Measurements from ENCODE around the gene SFMBT2.
"Not testable (repeated sequence)": the region's sequence is repeated elsewhere in the genome, so short reads cannot be mapped to it uniquely, and the experiment has no call there.

The SFMBT2 gene

DNA sequence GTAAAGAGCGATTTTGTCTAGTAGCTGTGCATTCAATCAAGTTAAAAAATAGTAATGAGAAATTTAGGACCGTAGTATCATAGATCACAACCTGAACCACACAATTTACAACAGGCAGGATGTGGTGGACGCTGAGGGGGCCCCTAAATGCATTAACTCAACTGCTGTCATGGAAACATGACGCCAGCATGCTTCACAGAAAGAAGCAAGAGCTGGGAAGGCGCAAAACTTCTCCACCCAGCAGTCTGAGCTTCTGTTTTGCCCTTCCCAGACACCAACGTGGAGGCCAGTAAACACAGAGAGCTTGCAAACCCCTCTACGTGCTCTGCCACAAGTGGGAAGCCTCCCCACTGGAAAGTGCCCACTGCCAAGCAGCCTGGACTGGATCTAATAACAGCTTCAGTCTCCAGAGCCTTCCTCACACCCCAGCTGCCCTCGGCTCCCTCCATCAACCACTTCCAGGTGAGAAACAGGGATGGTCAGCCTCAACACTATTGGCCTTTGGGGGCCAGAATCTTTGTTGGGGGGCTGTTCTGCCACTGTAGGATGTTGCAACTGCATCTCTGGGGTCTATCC is 151.8 kb downstream of the SFMBT2 start:
- no peak for DNase-seq

DNA sequence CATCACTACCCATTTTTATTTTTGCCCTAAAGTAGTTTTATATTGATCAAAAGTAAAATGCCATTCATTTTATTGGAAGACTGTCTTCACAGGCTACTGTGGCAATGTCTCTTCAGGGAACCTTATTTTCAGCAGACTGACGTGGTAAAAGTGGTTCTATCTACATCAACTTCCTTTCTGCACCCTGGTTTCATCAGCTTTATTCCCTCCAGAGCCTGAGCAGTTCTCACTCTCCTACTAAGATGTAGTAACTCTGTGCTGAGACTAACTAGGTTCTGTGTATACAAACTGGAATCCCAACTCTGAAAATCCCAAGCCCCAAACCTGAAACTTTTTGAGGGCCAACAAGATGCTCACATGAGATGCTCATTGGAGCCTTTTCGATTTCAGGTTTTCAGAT is 155.3 kb downstream of the SFMBT2 start:
- no peak for DNase-seq

DNA sequence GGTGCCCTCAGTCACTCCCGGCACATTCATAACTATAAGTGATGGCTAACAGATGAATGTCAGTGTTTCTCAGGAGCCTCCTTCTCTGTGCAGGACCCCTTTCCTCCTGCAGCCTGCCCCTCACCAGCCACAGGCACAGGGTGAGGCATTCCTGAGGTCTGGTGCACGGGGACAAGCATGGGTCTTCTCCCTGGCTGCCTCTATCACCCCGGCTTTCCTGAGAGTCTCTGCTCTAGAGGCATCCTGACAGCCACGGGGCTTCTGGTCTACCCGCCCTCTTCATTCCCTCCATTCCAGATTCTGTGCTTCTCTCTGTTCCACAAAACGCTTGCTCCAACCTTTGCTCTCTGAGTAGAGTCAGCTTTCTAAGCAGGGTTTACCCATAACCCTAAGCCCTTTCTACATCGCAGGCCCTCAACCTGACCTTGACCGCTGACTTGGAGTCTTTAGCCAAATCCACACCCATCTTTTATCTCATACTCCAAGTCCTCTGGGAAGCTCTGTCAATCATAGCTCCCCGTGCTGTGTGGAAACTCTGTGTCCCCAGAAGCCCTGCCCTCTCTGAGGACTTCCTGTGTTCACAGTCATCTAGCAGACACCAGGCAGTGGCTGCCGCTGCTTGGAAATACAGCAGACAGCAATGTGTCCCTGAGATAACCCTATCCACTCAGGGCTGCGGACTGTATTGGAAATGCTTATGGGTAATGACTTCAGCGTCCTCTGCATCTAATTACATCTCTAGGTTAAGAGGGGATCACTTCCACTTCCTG is 159.0 kb downstream of the SFMBT2 start:
- DNase-seq: no peak

DNA sequence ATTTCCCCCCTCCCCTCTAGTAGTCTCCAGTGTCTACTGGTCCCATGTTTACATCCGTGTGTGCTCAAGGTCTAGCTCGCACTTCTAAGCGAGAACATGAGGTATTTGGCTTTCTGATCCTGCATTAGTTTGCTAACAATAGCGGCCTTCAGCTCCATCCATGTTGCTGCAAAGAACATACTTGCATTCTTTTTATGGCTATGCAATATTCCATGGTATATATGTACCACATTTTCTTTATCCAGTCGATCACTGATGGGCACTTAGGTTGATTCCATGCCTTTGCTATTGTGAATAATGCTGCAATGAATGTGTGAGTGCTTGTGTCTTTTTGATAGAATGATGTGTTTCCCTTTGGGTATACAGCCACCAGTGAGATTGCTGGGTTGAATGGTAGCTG is 160.6 kb downstream of the SFMBT2 start:
- DNase-seq: no peak

DNA sequence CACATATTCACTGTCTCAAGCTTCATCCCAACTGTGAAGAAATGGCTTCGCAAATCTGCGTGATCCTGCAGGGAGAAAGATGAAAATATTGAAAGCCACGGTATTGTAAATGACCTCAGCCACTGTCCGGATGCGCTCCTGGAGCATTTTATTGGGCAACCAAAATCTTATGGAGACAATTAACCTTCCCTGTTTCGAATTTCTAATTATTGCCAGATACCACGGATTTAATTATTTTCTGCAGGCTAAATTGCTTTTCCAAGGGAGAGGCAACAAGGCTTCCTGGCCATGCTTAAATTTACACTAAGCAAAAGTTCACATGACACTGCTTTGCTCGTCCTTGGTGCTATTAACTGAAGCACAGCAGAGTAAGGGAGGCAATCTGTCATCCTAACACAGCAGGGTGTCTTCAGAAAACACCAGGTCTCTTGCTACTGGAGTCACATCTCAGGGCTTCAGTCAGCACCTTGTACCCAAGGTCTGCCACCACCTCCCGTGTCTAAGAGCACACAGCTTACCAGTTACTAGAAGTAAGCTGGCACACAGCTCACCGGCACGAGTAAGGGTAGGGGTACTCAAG is 162.2 kb downstream of the SFMBT2 start:
- no peak for DNase-seq

DNA sequence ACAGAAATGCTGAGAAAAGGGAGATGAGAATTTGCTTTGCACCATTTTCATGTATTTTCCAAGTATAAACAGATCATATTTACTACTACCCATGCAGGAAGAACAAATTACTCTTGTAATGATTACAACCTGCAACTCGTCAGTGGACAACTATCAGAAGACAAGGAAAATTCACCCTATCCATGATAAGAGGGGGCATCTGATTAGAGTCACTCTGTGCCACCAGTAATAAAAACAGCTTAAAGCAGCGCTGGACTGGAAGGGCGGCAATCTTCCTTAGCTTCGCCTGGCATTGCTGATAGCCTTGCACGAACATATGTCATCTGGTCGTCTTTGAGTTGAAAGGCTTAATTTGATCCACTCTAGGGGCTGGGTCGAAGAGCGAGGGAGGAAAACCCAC is 162.7 kb downstream of the SFMBT2 start:
- no peak for DNase-seq

DNA sequence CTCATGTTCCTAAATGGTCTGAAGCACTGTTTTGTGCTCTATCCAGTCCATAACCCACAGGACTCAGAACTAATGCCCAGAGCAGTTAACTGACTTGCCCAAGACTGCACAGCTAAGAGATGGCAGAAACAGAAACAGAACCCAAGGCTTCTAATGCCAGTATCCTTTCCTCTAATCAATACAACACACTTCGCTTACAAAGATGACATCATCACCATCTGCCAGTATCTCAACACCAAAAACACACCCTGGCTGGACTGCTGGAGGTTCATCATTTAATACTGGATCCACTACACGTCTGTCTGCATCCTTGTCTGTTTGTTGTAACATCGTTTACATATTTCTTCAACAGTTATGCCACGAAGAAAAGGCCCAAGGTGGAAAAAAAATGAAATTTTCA is 165.3 kb downstream of the SFMBT2 start:
- no peak for DNase-seq

DNA sequence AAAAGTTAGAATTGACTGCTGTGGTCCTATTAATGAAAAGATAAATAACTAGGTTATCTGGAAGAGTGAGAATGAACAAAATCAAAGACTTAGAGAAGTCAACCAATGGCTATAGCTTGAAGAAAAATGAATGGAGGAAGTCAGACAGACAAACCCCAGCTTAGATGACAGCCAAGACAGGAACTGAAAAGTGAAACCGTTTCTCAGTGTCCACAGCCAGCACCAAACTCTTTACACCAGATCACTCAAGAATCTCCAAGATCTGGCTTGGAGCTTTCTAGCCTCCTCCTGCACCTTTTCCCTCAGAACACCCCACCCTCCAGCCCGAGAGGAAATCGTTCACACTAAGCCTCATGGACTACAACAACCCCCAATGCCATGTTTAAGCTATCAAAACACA is 167.0 kb downstream of the SFMBT2 start:
- no peak for DNase-seq

DNA sequence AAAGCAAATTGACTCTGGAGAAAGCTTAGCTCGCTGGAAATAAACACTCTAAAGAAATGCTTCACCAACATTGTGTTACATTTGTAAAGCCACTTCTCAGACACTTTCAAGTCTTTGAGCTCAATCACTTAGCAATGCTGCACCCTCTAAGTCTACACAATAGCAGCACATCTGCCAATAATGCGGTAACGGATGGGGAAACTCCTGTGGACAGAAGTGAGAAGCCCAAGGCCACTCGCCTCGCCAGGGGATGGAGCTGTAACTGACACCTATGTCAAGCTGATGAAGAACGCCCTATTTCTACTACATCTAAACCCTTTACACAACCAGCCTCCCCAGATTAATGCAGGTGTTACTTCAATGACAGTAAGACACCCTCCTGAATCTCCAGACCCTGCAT is 167.7 kb downstream of the SFMBT2 start:
- no peak for DNase-seq

DNA sequence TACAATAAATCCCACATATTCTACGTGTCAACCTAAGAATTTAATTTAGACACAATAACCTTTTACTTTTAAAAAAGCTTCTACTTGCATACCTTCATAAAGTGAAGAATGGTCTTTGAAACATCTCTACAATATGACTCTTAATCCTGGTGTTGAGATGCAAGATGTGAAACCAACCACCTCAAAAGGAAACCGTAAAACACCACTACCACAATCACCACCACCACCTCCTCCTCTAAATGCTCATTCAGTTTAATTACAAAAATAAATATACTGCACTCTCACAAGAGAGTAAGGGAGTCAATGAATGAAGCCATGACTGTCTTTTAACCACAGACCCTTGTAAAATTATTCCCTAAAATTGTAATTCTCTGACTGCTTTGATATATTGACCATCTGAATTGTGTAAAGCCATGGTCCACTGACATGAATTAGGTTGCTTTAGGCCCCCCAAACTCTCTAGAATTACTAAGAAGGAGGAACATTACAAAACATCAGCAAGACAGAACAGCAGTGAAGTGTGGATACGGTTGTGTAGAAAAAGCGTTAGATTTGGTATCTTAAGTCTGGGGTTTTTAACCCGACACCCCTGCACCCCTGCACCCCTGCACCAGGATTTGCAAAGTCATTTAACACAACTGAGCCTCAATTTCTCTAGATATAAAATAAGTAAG is 171.4 kb downstream of the SFMBT2 start:
- no peak for DNase-seq

DNA sequence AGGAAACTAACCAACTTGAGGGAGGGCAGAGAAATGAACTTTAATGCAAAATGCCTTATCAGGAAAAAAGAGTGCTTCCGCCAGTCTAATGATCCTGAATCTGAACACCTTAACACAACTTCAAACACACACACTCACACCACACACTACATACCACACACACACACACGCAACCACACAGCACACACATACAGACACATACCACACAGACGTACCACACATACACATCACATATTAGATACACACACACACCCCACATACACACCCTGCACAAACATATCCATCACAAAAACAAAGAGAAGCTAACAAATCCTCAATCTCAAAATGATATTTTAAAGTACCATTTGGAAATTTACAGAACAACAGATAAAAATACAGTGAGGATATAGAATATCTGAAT is 175.5 kb downstream of the SFMBT2 start:
- no peak for DNase-seq

DNA sequence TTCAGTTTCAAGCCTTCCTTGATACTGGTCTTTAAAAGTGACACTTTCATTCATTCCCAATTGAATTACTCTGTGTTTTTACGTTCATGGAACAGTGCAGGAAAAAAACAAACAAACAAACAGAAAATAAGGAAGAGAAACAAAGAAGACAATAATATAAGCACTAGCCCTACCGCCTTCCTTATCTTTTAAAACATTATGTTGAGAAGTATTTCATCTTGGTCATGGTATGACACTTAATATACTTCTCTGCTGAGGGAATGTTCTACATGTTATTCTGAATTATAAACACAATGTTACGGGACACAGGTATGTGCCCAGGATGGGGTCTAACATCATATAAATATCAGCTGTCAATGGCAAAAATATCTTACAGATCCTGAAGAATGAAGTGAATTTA is 176.7 kb downstream of the SFMBT2 start:
- DNase-seq: no peak

DNA sequence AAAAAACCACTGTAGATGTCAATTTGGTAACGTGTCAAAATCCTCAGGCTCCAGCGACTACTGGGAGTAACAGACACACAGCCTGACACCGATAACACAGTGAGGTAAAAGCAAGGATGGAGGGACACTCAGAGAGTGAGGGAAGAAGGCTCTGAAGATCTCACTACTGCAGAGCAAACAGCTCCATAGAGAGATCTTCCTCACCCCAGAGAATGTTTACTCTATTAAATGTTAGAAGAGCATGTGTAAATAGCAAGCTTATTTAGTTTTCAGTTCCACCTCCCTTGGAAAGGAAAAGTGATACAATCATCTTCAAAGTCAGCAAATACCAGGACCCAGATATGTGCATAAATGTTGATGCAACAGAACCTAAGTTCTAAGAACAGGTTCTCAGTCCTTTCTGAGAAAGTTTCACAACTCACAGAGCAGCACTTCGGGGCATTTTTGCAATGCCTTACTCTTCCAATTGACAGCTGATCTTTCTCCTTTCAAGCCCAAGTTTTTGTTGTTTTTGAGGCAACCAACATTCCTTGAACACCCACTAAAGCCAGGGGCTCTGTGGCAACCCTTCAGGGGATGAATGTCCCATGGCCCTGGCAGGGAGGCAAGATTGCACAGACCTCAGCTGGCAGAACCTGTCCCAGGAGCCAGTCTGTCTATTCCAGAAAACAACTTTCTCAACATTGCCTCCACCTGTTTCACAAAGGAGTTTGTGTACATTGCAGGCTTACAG is 177.4 kb downstream of the SFMBT2 start:
- no peak for DNase-seq

DNA sequence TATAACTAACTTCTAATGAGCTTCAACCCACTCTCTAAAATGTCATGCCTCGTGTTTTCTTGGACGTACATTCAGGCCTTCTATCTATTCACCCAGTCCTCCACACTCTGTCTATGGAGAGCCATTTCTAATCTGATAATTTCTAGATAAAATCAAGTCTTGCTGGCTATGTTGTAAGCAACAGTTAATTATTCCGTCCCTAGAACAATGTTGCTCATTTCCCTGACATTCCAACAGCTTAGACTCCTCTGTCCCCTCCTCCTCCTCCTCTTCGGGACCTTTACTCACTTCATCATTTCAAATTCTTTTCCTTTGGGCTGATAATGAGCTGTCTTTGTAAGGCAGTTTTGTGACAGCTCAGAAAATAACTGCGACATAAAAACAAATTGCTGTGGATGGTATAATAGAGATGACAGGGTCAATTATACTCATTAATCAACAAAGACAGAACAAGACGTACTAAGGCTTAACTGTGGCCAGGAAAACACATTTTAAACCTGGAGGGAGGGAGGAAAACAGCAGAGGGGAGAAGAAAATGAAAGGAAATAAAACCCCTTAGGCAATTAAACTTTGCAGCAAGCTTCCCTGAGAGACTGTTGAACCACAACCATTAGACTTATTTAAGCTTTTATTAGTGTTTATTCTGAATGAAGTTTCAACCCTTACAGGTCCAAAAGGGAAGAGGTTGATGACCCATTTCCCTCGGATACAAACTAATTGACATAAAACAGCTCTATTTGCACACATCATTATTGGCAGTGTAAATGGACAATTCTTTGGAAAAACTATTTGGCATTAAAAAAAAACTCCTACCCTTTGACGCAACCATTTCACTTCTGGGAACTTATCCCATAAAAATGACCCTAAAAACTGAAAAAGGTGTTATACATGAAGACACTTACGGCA is 179.1 kb downstream of the SFMBT2 start:
- peak; percentile 15 for DNase-seq

DNA sequence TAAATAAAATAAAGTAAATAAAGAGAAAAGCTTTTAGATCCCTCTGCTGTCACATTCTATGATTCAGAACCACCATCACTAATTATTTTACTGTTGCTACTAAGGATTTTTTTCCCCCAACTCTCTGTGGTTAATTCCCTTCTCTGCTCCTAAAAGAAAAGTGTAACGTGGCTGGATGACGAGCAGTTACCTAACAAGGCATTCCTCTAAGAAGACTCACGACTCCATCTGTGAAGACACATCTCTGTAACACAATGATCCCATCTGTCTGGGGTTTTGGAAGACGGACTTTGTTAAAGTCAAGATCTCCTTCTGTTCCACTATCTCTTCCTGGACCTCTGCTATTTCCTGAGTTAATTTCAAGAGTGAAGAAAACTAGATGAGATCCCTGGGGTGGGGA is 179.9 kb downstream of the SFMBT2 start:
- DNase-seq: no peak

DNA sequence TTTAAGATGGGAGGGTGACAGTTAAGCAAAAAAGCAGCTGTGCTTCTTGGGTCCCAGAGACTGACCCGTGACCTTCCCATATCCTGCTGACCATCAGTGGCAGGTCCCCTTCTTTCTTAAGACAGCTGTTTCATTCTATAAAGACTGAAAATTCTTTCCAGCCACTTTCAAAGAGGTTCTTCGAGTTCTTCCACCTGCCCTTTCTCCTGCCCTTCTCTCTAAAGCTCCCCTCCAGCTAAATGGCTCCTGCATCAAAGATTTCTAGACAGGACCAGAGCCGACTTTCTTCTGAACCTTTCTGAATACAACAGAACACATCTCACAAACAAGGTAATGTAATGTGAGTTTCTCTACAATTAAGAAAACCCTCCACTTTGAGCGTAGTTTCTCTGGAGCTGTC is 180.8 kb downstream of the SFMBT2 start:
- no peak for DNase-seq

DNA sequence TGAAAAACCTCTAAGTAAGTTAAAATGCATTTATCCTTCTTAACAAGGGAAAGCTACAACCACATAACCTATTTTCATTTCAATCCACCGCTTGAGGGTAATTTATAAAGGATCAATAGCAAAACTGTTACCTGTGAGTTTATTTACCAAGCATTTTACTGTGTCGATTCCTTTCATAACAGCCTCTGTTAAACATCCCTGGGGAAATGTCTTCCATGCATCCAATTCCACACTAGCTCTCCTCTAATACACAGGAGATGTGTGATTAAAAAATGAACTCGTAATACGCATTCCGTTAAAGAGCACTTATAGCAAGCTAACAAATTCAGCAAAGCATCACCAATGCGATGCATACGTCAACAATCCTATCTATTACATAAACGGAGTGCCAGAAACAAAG is 185.7 kb downstream of the SFMBT2 start:
- DNase-seq: no peak

DNA sequence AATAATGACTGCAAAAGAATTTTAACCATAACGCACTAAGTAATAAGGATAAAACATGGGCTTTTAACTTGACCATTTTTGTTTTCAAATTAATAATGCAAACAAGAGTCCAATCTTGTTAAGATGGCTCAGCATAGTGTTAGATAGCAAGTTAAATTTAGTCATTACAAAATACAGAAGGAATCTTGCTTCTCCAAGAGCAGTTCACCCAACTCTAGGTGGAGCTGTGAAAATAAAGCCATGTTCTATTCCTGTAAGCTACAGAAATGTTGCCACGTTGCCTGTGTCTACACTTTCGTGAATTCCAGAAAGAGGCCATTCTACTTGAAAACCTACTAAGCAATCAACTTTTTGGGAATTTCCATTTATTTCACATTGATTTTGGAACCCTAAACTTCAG is 191.9 kb downstream of the SFMBT2 start:
- DNase-seq: no peak

DNA sequence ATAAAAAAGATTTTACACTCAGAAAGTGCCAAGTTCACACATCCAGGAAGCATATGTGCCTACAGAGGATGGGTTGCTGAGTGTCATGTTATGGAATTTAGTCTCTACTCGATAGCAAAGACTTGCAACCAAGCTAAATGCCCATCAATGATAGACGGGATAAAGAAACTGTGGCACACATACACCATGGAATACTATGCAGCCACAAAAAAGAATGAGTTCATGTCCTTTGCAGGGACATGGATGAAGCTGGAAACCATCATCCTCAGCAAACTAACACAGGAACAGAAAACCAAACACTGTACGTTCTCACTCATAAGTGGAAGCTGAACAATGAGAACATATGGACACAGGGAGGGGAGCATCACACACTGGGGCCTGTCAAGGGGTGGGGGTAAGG is 198.1 kb downstream of the SFMBT2 start:
- DNase-seq: not testable (repeated sequence)

DNA sequence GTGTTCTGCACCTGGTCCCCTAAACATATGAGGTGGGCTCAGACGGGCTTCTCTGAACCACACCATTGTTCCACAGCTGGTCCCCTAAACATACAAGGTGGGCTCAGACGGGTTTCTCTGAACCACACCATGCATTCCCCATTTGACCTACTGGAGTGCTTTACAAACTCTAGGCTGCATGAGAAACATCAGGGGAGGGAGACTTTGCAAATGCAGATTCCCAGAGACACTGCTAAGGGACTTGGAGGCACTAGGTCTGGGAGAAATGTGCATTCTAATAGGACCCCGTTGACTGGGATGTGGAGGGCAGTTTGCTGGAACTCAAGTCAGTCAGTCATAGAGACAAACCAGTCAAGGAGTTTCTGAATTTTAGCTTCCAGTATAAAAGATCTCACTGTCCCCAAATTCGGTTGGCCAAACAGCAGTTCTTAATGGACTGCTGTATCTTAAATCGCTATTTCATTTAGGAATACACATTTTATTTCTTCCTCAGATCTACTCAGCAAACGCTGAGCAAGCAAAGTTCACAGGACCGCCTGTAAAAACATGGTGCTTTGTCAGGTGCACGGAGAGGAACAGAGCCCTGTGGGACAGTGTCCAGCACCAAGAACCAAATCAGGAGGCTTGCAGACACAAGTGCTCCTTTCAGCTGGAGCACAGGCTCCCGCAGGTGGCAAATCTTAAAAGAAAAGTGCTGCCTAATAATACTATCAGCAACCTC is 198.8 kb downstream of the SFMBT2 start:
- DNase-seq: no peak

DNA sequence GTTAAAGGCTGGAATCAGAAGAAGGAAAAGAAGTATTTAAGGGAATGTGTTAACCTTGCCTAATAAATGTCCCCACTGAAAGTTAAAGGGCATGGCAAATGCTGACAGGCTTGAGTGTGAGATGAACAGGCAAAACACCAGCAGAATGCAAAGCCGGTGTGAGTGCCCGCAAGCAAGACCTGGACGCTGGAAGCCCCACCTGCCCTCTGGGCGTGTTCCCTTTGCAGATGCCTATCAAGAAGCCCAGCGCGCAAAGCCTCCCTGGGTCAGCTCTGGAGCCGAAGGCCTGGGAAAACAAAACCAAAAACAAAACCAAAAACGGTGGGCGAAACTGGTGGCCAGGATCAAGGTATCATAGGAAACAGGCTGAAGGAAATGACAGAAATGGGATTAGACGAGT is 200.3 kb downstream of the SFMBT2 start:
- DNase-seq: no peak

DNA sequence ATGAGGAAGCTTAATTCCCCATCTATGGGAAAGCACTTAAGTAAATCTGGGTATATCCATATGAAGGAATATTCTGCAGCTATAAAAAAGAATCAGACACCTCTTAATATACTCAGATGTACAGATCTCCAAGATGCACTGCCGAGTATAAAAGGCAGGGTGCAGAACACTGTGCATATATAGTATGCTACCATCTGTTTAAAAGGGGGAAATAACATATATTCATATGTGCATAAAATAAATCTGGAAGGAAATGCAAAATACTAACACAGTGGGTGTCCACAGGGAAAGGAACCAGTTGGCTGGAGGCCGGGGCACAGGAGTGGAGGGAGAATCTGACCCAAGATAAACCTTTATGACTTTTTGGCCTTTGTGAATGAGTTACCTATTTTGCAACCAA is 201.4 kb downstream of the SFMBT2 start:
- DNase-seq: no peak

Measured in COR-L47 (cell line).